K562 (cell line): ENCODE results near the gene VPREB1. TPM values are rescaled to one million over a fixed set of nuclear protein-coding genes. Genes with fewer than 3 reads are reported as not detected.

ENCODE experiments used
- C11orf30 ChIP-seq: fragments of 450-650 bp; IDR thresholded peaks from 2 replicates; pipeline ENCODE4 v1.6.1; 2016; ENCODE audit warnings: low read depth, mild to moderate bottlenecking
- CEBPB ChIP-seq: fragments of 450-650 bp; IDR thresholded peaks from 2 replicates; pipeline ENCODE4 v1.6.1; 2016; ENCODE audit warnings: missing genetic modification characterization, missing compliant biosample characterization
- CREB1 ChIP-seq, 2 experiments: sonication (generic) in 1 of 2; formaldehyde crosslinking in 1 of 2; IDR thresholded peaks; 2 replicates each; pipeline versions ENCODE4 v1.6.1 to v1.8.0; 2012 to 2022; ENCODE audit warnings: inconsistent platforms in 1 of 2, mild to moderate bottlenecking in 1 of 2, missing genetic modification reagents in 1 of 2, moderate library complexity in 1 of 2
- DMBX1 ChIP-seq: fragments of 250-450 bp; sonication (Bioruptor Pico); IDR thresholded peaks from 2 replicates; pipeline ENCODE4 v1.8.0; 2022; ENCODE audit warnings: inconsistent platforms, mild to moderate bottlenecking, moderate library complexity, borderline replicate concordance
- DNMT1 ChIP-seq: fragments of 450-650 bp; IDR thresholded peaks from 2 replicates; pipeline ENCODE4 v1.6.1; 2016; ENCODE audit warnings: antibody characterized with exemption, mild to moderate bottlenecking
- E2F6 ChIP-seq, 2 experiments: IDR thresholded peaks; 2 replicates each; pipeline ENCODE4 v1.6.1; 2011; ENCODE audit warnings: borderline replicate concordance in 1 of 2, control low read depth in 1 of 2, low read depth in 1 of 2, low read length in 1 of 2, mild to moderate bottlenecking in 1 of 2, mixed read lengths in 1 of 2, moderate library complexity in 1 of 2; ENCODE audit not compliant: insufficient read depth in 1 of 2, insufficient read length in 1 of 2, poor library complexity in 1 of 2, severe bottlenecking in 1 of 2; ENCODE audit errors: extremely low read depth in 1 of 2
- FOXP4 ChIP-seq: sonication (generic); formaldehyde crosslinking; IDR thresholded peaks from 2 replicates; pipeline ENCODE4 v1.8.0; 2022; ENCODE audit warnings: mild to moderate bottlenecking, missing genetic modification reagents, borderline replicate concordance
- PML ChIP-seq: IDR thresholded peaks from 2 replicates; pipeline ENCODE4 v1.6.1; 2012; ENCODE audit warnings: low read length, inconsistent platforms
- TCF15 ChIP-seq: fragments of 250-450 bp; sonication (Bioruptor Pico); IDR thresholded peaks from 2 replicates; pipeline ENCODE4 v1.8.0; 2022; ENCODE audit warnings: moderate library complexity, mild to moderate bottlenecking, inconsistent platforms
- THRAP3 ChIP-seq: fragments of 450-650 bp; IDR thresholded peaks from 2 replicates; pipeline ENCODE4 v1.6.1; 2016; ENCODE audit warnings: mild to moderate bottlenecking, inconsistent platforms, borderline replicate concordance
- UBTF ChIP-seq, 2 experiments: IDR thresholded peaks; 2 replicates each; pipeline ENCODE4 v1.6.1; 2012; ENCODE audit warnings: improper control_type of control experiment in 2 of 2, low read depth in 2 of 2, low read length in 2 of 2, borderline replicate concordance in 1 of 2
- ZFP30 ChIP-seq: fragments of 250-450 bp; sonication (Bioruptor Pico); IDR thresholded peaks from 2 replicates; pipeline ENCODE4 v1.8.0; 2022; ENCODE audit warnings: moderate library complexity, mild to moderate bottlenecking, inconsistent platforms, borderline replicate concordance
- ZKSCAN1 ChIP-seq: fragments of 150-350 bp; IDR thresholded peaks from 2 replicates; pipeline ENCODE4 v1.6.1; 2016; ENCODE audit warnings: low read depth, low read length
- ZNF143 ChIP-seq: sonication (generic); formaldehyde crosslinking; IDR thresholded peaks from 2 replicates; pipeline ENCODE4 v1.9.0; 2022; ENCODE audit warnings: mild to moderate bottlenecking, missing genetic modification reagents
- ZZZ3 ChIP-seq: fragments of 450-650 bp; IDR thresholded peaks from 2 replicates; pipeline ENCODE4 v1.6.1; 2016; ENCODE audit warnings: antibody characterized with exemption, mild to moderate bottlenecking, moderate library complexity
- polyA plus RNA-seq, 8 experiments: library from polyadenylated mRNA; depleted of rRNA in 4 of 8; stranded (reverse) in 5 of 8; unstranded in 3 of 8; fragments of >200 nt; fragmentation: Nextera tagmentation in 2 of 8; fragmentation: Illumina TruSeq in 1 of 8; extraction: Ambion mirVana in 2 of 8; extraction: Trizol in 1 of 8; gene quantifications; 2 replicates each; pipeline versions ENCODE4 v1.2.1 to v1.2.3, GENCODE V29; 2011 to 2014; ENCODE audit warnings: inconsistent platforms in 1 of 8, missing spikeins in 1 of 8
- total RNA-seq, 7 experiments: library from RNA; depleted of rRNA in 6 of 7; stranded (reverse); fragments of >200 nt in 6 of 7; fragmentation: Illumina TruSeq in 2 of 7; extraction: Trizol in 2 of 7; gene quantifications; 2 replicates each; pipeline versions ENCODE4 v1.2.1 to v1.2.3, GENCODE V29; 2011 to 2021; ENCODE audit warnings: low replicate concordance in 1 of 7
- TF ChIP-seq, protein P1 (sequence below): IDR thresholded peaks from 2 replicates; pipeline ENCODE4 v1.6.1; 2012; ENCODE audit warnings: low read depth, low read length, improper control_type of control experiment, borderline replicate concordance
- TF ChIP-seq, protein P2 (sequence below): sonication (generic); IDR thresholded peaks from 2 replicates; pipeline ENCODE4 v1.6.1; 2016

Gene VPREB1
- total and polyA plus RNA-seq, 9 of the 15 experiments (the other 6 are each of a cell fraction or from before 2014, with no cell fraction given), result not detected

DNA sequence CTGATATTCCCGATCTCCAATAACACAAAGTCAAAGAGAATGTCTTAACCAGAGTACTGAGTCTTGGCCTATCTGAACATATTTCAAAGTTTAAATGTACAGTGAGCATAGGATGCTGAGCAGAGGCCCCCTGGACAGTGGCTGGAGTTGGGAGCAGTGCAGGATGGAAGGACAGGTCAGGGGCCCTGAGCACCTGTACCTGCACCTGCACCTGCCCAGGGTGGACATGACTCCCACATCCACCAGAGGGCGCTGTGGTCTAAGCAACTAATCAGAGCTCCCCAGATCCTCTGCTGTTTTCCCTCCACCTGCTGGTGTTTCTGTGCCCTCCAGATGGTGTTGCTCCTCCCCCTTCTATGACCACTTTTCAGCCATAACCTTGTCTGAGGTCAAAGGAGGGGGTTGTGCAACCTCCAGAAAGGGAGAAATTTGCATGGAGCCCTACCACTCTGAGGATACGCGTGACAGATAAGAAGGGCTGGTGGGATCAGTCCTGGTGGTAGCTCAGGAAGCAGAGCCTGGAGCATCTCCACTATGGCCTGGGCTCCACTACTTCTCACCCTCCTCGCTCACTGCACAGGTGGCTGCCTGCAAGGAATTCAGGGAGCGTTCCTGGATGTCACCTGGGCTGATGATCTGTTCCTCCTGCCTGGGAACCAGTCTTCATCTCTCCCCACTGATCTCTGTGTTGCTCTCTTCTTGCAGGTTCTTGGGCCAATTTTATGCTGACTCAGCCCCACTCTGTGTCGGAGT is 49.1 kb upstream of the VPREB1 start (continued):
- TF ChIP-seq, protein P1, sequence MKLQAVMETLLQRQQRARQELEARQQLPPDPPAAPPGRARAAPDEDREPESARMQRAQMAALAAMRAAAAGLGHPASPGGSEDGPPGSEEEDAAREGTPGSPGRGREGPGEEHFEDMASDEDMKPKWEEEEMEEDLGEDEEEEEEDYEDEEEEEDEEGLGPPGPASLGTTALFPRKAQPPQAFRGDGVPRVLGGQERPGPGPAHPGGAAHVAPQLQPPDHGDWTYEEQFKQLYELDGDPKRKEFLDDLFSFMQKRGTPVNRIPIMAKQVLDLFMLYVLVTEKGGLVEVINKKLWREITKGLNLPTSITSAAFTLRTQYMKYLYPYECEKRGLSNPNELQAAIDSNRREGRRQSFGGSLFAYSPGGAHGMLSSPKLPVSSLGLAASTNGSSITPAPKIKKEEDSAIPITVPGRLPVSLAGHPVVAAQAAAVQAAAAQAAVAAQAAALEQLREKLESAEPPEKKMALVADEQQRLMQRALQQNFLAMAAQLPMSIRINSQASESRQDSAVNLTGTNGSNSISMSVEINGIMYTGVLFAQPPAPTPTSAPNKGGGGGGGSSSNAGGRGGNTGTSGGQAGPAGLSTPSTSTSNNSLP, result peak; percentile 88; the same call in 1 of the 2 replicates
- TF ChIP-seq ZKSCAN1 (peak; percentile 81), DMBX1 (CRISPR knock-in tag) (peak; percentile 76; the same call in 1 of the 2 replicates), ZNF143 (peak; percentile 27), E2F6 (IDR thresholded peaks at IDR 0.05; ENCODE audit: borderline replicate concordance in 1 of 2, extremely low read depth in 1 of 2, insufficient read depth in 1 of 2, insufficient read length in 1 of 2, low read depth in 1 of 2, low read length in 1 of 2, poor library complexity in 1 of 2, severe bottlenecking in 1 of 2) (peak in 1 of 2 experiments; percentile 70), PML (peak; percentile 57), UBTF (IDR thresholded peaks at IDR 0.05; ENCODE audit: borderline replicate concordance in 1 of 2, low read depth in 2 of 2, low read length in 2 of 2) (peak in 1 of 2 experiments; percentile 44; a peak in 1 of 4 replicates), THRAP3 (no peak), CREB1 (IDR thresholded peaks at IDR 0.05) (peak; percentile 71; the same call in 1 of the 2 replicates), CREB1 (CRISPR knock-in tag; IDR thresholded peaks at IDR 0.05) (peak; percentile 68), CEBPB (tag) (peak; percentile 99), C11orf30 (peak; percentile 99), FOXP4 (CRISPR knock-in tag) (no peak), TCF15 (CRISPR knock-in tag) (0 out of 2 replicates have a peak, but pooled peaks have one; percentile 9), ZZZ3 (no peak), ZFP30 (CRISPR knock-in tag) (no peak), DNMT1 (no peak)
- TF ChIP-seq, protein P2, sequence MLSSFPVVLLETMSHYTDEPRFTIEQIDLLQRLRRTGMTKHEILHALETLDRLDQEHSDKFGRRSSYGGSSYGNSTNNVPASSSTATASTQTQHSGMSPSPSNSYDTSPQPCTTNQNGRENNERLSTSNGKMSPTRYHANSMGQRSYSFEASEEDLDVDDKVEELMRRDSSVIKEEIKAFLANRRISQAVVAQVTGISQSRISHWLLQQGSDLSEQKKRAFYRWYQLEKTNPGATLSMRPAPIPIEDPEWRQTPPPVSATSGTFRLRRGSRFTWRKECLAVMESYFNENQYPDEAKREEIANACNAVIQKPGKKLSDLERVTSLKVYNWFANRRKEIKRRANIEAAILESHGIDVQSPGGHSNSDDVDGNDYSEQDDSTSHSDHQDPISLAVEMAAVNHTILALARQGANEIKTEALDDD, result no peak; the same call in 1 of the 2 replicates
